Measurements from ENCODE around the gene PHF23.

DNA sequence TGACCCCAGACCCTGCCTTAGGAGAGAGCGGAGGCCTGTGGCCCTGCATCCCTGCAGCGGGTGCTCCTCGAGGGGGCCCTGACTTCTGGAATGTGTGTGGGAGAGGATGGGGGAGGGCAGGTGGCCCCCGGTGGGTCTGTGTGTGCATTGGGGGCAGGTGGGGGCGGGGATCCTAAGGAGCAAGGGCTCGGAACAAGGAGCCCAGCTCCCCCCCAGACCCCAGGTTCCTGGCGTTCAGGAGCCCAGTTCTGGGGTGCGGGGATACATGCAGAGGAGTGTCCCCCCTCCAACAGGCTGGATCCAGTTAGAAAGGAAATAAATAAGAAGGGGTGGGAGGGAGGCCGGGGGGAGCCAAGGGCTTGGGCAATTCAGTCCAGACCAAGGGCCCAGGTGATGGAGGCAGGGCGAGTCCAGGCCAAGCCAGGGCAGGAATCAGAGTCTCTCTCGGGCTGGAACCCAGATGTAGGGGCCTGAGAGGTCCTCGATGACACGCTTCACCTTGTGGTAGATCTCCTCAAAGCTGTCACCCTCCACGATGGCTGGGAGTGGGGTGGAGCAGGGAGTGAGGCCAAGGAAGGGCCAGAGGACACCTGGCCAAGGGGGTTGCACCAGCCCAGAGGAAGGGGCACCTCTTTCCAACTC is 48.9 kb downstream of the PHF23 start:
- TF ChIP-seq, protein P1, sequence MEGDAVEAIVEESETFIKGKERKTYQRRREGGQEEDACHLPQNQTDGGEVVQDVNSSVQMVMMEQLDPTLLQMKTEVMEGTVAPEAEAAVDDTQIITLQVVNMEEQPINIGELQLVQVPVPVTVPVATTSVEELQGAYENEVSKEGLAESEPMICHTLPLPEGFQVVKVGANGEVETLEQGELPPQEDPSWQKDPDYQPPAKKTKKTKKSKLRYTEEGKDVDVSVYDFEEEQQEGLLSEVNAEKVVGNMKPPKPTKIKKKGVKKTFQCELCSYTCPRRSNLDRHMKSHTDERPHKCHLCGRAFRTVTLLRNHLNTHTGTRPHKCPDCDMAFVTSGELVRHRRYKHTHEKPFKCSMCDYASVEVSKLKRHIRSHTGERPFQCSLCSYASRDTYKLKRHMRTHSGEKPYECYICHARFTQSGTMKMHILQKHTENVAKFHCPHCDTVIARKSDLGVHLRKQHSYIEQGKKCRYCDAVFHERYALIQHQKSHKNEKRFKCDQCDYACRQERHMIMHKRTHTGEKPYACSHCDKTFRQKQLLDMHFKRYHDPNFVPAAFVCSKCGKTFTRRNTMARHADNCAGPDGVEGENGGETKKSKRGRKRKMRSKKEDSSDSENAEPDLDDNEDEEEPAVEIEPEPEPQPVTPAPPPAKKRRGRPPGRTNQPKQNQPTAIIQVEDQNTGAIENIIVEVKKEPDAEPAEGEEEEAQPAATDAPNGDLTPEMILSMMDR (conservative IDR thresholded peaks at IDR 0.05; ENCODE audit: low read length) = no peak
- no peak for TF ChIP-seq EZH2phosphoT487 (IDR thresholded peaks at IDR 0.05; ENCODE audit: borderline replicate concordance)
